GOT3 (cell line): ENCODE data around the gene GALNT14.

Source experiments
- DNase-seq: peaks from one replicate; lab custom pipeline; 2025; ENCODE audit warnings: mixed read lengths; lab: John Stamatoyannopoulos, UW

GALNT14 gene

DNA sequence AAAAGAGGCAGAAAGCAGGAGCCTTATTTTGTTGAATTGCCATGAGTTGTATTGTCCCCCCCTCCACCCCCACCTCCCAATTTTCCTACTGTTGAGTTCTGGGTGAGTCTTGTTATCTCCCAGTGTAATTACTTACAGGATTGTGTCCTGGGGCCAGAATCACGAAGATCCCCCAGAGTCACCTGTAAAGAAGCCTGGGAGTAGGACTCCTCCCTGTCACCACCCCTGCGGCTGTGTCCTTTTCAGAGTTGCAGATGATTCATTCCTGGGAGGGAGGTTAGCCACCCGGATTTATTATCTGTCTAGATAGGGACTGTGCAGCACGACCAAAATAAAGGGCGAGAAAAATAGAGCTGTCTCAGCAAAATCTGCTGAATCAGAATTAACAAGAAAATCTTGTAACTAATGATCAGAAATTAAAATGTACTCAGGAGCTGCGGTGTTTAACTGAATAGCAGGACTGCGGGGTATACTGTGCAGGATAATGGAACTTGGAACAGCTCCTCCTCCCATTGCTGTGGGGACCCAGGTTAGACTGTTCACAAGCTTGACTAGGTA is 249.3 kb downstream of the GALNT14 start:
- DNase-seq: no peak

DNA sequence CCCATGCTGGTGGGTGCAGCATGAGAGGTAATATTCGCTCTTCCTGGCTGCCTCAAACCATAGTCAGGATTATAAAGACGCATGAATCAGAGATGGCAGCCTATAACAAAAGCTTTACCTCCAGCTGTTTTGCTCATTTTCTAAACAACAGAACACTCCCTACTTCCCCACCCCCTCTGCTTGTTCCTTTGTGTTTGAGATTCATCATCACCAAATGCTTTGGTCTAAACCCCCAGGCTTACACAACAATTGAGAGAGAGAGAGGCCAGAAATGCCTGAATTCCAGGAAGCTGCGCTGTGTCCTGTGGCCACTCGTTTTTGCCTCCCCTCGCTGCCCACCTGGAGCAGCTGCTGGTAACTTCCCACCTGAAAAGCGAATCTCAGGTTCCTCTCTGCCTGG is 252.2 kb downstream of the GALNT14 start:
- no peak for DNase-seq

DNA sequence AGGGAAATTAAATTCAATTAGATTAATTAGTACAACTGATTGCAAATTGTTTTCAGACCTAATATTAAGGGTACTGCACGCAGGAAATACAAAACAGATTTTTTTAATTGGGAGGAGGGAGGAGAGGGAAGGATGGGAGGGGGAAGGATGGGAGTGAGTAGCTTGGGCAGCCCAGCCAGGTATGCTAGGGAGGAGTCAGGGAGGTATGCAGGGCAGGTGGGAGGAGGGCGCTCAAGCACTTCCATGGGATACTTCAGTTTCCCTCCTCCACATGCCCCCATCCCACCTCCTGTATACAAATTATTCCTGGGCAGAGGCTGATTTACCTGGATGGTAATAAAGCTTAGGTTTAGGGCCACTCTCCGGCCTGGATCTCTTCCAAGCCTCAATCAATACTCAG is 254.4 kb downstream of the GALNT14 start:
- no peak for DNase-seq

DNA sequence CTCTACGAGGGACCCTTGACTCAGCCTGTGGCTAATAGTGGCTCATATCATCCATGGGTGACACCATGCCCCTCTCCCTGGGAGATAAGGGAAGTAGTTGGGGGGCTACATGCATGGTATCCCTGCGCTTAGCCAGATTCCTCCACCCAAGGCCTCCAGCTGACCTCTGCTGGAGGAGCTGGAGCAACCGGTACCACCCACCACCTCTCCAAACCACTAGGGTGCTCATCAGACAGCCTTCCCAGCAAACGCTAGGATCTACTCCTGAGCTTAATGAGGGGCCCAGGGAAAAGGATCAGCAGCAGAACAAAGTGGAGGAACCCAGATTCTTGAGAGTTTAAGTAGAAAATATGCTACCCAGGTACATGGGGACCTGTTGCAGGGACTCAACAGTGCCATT is 255.1 kb downstream of the GALNT14 start:
- no peak for DNase-seq

DNA sequence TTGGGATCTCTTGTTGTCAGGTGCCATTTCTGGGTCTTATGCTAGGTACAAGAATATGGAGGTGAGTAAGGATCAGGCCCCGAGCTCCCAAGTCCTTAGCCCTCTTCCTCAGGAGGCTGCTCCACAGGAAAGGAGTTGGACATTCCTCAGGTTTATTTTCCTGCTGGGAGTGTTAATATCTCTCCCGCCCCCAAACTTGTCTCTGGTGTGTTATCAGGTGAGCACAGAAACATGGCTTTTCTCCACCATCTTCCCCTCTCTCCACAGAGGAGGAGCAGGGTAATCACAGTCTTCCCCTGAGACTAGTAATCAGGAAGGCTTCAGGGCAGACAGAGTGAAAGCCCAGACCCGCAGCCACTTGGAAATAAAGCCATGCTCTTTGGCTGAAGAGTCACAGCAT is 257.7 kb downstream of the GALNT14 start:
- no peak for DNase-seq

DNA sequence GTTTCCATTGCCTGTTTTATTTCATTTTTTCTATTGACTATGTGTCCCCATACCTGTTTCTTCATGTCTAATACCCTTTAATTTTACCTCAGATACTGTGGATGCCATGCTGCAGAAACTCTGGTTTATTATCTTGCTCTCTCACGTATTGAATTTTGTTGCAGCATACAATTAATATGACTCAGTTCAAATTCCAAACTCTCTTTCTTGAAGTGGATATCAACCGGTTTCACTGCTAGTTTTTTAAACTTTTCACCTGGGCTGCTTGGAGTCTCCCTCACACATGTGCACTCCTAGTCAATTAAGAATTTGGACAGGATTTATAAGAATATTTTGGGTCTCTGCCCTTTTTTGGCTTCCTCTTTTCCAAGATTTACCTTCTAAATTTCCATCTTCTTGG is 260.4 kb downstream of the GALNT14 start:
- DNase-seq: no peak

DNA sequence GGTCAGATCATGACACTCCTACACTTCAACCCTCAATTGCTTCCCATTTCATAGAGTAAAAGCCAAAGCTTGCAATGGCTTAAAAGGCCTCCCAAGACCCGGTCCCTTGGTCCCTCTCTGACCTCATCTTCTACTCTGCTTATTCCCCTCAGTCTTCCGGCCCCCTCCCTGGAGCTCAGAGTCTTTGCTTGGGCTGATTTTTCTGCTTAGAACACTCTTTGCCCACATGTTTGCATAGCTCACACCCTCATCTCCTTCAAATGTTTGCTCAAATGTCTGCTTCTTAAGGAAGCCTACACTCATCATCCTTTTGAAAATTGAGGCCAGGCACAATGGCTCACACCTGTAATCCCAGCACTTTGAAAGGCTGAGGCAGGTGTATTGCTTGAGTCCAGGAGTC is 265.4 kb downstream of the GALNT14 start:
- DNase-seq: no peak

DNA sequence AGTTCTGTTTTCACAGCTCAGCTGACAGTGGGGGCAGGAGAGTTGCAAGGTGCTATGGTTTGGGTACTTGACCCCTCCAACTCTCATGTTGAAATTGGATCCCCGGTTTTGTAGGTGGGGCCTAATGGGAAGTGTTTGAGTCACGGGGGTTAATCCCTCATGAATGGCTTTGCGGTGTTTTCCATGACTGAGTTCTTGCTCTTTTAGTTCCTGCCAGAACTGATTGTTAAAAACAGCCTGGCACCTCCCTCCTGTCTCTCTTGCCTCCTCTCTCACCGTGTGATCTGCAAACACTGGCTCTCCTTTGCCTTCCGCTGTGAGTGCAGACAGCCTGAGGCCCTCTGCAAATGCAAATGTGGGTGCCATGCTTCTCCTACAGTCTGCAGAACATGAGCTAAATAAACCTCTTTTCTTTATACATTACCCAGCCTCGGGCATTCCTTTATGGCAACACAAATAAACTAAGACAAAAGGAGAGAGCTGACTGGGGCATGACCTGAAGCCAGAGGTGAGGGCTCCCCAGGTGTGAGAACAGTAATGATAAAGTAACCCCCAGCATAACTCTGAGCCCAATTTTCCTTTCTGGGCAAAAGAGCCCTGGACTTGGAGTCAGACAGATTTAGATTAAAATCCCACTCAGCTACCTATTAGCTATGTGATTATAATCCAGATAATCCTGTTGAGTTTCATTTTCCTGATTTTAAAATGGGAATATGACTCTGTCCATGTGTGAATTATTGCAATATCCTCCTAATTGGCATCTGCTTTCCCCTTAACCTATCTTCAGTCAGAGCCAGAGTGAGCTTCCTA is 266.1 kb downstream of the GALNT14 start:
- no peak for DNase-seq

DNA sequence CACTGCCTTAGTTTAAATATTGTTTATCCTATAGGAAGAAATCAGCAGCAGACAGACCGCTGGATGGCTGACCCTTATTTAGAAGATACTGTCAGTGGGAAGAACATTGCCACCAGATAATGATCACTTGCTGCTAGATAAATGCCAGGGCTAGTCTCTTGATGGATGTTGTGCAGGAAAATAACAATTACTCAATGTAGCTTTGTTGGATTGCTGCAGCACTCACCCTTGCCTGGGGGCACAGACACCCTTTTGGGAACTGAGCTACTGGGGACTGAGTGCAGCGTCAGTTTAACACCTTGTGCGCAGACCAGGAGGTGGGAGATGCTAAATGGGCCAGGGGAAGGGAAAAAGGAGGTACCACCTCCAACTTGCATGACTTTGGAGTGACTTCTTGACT is 266.8 kb downstream of the GALNT14 start:
- no peak for DNase-seq

DNA sequence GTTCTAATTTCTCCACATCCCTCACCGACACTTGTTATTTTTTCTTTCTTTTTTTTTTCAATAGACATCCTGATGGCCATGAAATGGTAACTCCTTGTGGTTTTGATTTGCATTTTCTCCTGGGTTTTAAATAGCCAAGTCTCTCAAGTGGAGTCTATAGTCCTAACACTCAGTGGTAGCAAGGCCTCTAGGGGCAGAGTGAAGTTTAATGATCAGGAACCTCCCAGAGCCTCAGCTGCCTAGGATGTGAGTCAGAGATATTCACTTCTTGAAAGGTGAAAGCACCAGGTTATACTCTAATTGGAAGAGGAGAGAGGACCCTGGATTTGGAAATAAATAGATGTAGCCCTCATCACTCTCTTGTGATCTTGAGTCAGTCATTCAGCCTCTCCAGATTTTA is 268.3 kb downstream of the GALNT14 start:
- no peak for DNase-seq

DNA sequence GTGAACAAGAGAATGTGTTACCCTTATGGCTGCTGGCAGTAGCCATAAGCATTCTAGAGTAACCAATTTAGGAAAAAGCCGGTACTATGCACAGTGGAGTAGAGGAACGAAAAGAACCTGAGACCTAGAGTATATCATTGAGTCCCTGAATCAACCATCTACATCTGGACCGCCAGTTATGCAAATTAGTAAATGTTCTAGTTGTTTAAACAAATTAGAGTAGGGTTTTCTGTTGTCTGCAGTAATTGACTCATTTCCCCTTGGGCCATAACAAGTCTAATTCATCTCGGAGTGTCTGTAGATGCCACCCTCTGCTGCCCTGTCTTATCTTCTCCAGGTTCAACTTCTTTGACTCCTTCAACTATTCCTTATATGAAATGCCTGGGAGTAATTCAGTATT is 270.9 kb downstream of the GALNT14 start:
- no peak for DNase-seq

DNA sequence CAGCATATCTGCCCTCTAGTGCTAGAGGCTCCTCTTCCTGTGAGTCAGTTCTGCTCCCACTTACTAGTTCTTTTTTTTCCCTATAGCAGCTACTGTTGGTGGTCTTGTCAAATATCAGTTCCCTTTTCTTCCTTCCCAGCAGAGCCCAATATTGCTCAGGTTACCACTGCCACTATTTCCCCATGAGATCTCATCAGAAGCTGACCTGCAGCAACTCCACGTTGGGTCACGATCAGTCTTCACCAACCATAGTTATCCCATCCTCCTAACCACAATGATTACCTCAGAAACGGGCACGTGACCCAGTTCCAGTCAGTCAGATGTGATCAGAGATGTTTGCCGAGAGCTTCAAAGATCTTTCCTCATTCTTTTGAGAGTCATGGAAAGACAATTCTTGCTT is 271.3 kb downstream of the GALNT14 start:
- no peak for DNase-seq

DNA sequence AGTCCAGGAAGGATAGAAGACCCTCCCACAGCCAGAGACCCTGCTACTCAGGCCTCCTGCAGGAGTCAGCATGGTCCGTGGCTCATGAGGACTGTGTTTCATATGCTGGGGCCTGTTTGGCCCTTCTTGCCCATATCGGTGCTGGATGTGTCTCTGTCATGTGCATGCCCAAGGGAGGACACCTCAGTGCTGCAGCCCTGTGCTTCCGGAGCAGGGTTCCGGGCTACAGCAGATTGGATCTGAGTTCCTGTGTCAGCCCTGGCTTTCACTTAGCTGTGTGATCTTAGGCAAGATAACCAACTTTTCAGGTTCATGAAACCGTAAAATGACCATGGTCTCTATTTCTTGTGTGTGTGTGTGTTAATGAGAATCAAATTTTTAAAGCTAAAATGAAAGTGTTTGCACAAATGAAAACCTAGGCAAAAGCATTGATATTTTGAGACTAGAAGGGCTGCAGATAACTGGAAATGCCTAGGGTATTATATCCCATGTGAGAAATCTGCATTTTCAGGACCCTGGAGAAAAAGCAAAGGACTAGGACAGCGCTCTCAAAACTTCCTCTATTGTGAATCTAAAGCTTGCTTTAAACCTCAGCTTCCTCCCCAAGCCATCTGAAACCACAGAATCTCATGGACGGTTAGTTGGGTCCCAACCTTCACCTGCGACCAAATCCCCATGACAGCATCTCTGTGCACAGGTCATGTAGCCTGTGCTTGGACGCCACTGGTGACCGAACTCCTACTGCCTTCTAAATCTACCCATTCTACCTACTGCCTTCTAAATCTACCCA is 272.2 kb downstream of the GALNT14 start:
- no peak for DNase-seq

DNA sequence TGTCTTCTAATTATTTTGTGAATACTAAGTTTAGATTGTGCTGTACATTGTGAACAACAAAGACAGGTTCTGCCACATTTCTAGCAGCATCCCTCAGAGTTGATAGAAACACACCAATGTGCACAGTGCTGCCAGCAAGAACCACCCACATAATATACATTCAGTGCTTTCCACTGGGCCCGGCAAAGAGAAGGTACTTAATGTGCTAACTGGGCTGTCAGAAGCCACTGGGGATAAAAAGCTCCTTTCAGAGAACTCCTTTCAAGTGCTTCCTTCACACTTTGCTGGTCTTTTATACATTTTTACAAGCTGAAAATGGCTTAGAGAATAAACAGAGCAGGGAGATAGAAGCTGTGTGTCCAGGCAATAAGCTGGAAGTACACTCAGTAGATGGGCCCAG is 273.0 kb downstream of the GALNT14 start:
- DNase-seq: no peak

DNA sequence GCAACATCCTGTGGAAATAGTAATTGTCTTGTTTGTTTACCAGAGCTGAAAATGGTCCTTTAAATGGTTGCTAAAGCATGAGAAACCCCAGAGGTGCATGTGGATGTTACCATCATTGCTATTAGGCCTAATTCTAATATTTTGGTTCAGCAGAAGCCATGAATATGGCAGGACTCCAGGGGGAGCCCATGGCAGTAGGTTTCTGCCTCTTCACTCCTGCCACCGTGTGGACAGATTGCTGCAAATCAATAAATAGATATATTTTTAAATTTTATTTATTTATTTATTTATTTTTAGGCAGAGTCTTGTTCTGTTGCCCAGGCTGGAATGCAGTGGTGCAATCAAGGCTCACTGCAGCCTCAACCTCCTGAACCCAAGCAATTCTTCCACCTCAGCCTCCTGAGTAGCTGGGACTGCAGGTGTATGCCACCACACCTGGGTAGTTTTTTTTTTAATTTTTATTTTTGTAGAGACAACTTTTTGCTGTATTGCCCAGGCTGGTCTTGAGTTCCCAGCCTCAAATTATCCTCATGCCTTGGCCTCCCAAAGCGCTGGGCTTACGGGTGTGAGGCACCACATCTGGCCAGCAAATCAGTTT is 276.1 kb downstream of the GALNT14 start:
- DNase-seq: no peak

DNA sequence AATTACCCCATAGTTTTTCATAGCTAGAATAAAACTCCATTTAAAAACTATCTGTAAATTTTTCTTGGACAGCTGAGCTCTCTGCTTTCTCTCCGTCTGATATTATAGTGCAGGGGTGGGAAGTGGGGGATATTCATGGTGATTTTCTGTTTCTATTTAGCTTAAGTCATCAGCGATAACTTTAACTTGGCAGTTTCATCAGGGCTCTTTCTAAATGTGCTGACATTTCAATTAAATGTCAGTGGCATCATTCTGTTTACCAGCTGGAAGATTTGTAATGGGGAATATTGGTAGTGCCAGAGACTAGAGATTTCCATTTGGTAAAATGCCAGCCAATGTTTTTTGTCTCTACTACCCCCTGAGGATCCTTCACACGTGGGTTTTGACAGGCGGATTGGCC is 277.5 kb downstream of the GALNT14 start:
- no peak for DNase-seq
